GM18519 (cell line): ENCODE results near the gene LILRA2.
"Not testable (repeated sequence)": the region's sequence is repeated elsewhere in the genome, so short reads cannot be mapped to it uniquely, and the experiment has no call there.

Experiments used
- ATAC-seq: cut with Tn5 transposase; IDR thresholded peaks from one replicate; pipeline ENCODE4 v1.9.1; 2021; ENCODE audit warnings: mild to moderate bottlenecking, moderate library complexity; ENCODE audit not compliant: unreplicated experiment, low FRiP score

Gene LILRA2

DNA sequence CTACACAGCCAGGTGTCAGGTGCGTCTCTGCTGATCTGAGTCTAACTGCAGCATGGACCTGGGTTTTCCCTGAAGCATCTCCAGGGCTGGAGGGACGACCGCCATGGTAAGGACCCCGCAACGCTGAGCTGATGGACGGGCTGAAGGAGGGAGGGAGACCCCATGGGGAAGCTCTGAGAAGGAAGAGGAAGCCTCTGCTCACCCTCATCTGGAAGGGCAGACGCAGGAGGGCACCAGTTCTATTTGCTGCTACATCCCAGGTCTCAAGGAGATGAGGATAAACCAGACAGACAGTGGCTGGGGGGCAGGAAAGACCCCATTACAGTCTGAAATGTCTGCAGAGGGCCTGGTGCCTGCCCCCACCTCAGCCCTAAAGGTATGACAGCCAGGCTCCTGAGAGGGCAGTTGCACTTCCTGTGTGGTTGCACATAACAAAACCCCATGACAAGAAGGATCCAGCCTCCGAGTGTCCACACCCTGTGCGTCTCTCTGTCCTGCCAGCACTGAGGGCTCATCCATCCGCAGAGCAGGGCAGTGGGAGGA is at the start of gene LILRA2:
LILRA2 (plus strand) TSS at position 461 of the 543 bp plus-strand sequence. CDS start 89 bp downstream, outside the sequence.
- no peak for ATAC-seq

DNA sequence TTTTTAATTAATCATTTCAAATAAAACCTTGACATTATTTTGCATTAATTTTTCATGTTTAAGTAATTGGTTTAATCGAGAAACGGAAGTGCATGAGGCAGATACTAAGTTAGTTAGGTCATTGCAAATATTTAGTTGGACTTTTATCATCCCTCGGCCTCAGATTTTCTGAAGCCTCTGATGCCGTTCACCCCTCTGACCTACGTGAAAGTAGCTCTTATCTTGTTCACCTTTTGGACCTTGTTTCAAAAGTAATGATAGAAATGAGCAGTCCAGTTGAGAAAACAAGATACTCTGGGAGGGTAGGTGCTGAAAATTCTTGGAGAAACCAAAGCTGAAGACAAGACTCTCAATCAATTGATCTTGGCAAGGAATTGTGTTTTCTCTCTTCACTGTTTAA is 48.0 kb upstream of the LILRA2 start:
- no peak for ATAC-seq

DNA sequence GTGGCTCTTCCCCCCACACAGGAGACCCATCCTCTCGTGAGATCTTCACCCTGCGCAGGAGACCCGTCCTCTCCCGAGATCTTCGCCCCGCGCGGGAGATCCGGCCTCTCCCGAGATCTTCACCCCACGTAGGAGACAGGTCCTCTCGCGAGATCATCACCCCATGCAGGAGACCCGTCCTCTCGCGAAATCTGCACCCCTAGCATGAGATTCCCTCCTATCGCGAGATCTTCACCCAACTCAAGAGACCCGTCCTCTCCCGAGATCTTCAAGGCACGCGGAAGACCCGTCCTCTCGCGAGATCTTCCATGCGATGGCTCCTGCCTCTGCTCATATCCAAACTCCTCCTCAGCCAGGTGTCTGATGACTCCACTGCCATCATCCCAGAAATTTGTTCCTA is 46.6 kb upstream of the LILRA2 start:
- ATAC-seq = no peak

GRCh38 chr19:54530866-54531265 is 42.7 kb upstream of the LILRA2 start:
- ATAC-seq = no peak

GRCh38 chr19:54532528-54532927 is 41.1 kb upstream of the LILRA2 start:
- no peak for ATAC-seq

DNA sequence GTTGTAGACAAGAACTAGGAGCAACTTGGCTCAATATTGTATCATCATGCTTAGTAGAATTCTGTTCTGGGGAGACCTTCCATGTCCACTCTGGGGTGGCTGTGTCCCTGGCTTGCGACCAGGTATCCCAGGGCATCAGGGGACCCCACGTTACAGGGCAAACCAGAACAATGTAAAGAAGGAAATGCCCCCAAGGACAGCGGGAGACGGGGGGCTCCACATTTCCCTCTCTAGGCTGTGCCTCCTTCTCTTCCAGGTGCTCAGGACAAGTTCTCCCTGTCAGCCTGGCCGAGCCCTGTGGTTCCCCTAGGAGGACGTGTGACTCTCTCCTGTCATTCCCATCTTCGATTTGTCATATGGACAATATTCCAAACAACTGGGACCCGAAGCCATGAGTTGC is 40.1 kb upstream of the LILRA2 start:
- ATAC-seq = no peak

- no peak for ATAC-seq
Observed at GRCh38 chr19:54534156-54534555, 39.4 kb upstream of the LILRA2 start.

GRCh38 chr19:54535601-54536000 is 38.0 kb upstream of the LILRA2 start:
- ATAC-seq = no peak

DNA sequence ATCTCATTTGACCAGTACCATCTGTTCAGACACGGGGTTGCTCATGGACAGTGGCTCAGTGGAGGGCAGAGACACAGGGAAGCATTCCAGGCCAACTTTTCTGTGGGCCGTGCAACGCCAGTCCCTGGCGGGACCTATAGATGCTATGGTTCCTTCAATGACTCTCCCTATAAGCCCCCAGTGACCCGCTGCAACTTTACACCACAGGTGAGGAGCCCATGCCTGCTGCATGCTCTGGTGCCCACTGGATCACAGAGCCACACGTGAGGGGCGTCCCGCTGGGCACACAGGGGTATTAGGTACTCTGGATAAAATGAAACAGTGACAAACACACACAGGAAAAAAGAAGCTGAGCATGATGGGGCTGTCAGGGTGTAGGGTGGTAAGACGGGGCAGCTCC is 36.6 kb upstream of the LILRA2 start:
- ATAC-seq = no peak

DNA sequence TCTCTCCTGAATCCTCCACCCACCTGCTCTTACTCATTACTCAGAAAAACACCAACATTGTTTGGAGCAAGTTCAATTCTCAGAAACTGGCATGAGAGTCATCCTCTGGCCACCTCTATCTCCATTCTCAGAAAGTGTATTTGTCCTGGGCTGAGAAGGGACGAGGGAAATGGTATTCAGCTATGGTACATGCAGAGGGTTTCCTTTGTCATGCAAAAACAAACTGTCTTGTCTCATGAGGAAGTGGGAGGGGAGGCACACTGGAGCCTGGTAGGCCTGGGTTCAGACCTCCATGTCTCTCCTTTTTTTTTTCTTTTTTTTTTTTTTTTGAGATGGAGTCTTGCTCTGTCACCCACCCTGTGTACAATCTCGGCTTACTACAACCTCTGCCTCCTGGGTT is 31.9 kb upstream of the LILRA2 start:
- no peak for ATAC-seq

GRCh38 chr19:54548806-54549205 is 24.8 kb upstream of the LILRA2 start:
- no peak for ATAC-seq

- no peak for ATAC-seq
Observed at GRCh38 chr19:54549224-54549623, 24.4 kb upstream of the LILRA2 start.

GRCh38 chr19:54551293-54551692 is 22.3 kb upstream of the LILRA2 start:
- no peak for ATAC-seq

- ATAC-seq = no peak
Observed at GRCh38 chr19:54551950-54552912, 21.4 kb upstream of the LILRA2 start.

DNA sequence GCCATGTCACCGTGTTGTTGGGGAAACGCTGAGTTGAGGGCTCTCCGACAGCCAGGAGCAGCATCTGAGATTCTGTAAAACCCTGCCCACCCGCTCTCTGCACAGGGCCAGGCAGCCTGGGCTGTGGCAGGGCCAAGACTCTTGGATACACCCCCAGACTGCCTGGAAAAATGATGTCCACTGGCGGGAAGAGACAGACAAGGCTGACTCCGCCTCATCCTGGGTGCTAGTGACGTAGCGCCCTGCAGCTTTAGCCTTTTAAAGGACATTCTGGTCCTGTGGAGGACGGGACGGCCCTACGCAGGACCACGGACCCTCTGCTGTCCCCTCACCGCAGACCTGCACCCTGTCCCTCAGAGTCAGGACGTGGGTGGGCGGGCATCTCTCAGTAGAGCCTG is 20.7 kb upstream of the LILRA2 start:
- no peak for ATAC-seq

- no peak for ATAC-seq
Observed at GRCh38 chr19:54554006-54554405, 19.6 kb upstream of the LILRA2 start.

- ATAC-seq = no peak
Observed at GRCh38 chr19:54554896-54555295, 18.7 kb upstream of the LILRA2 start.

GRCh38 chr19:54556194-54556593 is 17.4 kb upstream of the LILRA2 start:
- ATAC-seq = no peak

DNA sequence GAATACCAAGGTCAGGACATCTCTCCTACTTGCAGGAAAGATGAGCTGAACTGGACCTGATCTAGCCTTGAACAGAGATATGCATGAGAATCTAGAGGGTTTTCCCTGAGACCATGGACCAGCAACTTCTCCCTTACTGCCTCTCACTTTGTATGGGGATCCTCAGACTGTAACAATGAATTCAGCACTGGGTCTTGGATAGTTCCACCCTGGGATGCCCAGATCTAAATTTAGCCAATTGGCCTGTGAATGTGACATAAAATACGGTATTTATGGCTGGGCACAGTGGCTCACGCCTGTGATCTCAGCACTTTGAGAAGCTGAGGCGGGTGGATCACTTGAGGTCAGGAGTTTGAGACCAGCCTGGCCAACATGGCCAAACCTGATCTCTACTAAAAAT is 15.3 kb upstream of the LILRA2 start:
- no peak for ATAC-seq

- no peak for ATAC-seq
Observed at GRCh38 chr19:54560881-54561385, 12.7 kb upstream of the LILRA2 start.

DNA sequence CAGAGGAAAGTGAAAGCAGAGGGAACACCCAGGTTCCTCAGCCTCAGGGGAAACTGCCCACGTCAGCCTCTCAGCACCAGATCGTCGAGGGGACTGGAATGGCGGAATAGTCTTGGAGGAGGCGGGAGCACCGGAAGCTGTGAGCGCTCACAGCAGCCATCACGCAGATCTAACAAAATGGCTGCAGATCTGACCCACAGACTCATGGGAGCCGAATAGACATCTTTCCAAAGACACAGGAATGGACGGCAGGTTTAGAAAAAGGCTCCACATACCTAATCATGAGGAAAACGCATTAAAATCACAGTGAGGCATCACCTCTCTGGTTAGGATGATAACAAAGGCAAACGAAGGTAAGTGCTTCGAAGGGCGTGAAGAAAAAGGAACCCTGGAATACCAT is 11.8 kb upstream of the LILRA2 start:
- ATAC-seq = no peak

- not testable (repeated sequence) for ATAC-seq
Observed at GRCh38 chr19:54563206-54563605, 10.4 kb upstream of the LILRA2 start.
